IPS-18c (cell line): ENCODE measurements around the gene C11orf91.

Experiments
- H3K4me3 ChIP-seq: 2 replicates; pipeline ENCODE4 v1.7.0; 2013; ENCODE audit warnings: low read depth, mild to moderate bottlenecking, low read length, moderate library complexity; ENCODE audit not compliant: insufficient read depth
- H3K9me3 ChIP-seq: one replicate; pipeline ENCODE4 v1.6.1; 2013; ENCODE audit warnings: mild to moderate bottlenecking, low read length, moderate library complexity; ENCODE audit not compliant: control insufficient read depth, insufficient read depth

Gene C11orf91

DNA sequence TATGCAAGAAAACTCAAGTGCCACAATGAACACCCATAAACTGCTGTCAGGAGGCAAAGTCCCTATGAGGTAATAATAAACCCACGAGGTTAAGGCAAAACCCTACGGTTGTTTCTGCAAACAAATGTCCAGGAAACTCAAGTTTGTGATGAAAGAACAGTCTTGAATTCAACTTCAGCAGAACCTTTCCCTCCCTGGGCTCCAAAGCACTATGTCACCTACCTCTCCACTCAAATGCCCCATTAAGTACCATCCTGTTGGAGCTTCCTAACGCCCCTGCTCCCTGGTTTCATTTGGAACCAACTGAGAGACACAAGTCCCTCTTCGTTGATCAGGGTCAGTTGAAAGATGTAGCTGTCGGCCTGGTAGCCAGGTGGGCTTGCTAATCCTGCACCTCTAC, 2.6 kb upstream of the C11orf91 start:
- H3K9me3 ChIP-seq = no peaks in the 10 kb centered on the region
- H3K4me3 ChIP-seq = no peak overlapping the region

DNA sequence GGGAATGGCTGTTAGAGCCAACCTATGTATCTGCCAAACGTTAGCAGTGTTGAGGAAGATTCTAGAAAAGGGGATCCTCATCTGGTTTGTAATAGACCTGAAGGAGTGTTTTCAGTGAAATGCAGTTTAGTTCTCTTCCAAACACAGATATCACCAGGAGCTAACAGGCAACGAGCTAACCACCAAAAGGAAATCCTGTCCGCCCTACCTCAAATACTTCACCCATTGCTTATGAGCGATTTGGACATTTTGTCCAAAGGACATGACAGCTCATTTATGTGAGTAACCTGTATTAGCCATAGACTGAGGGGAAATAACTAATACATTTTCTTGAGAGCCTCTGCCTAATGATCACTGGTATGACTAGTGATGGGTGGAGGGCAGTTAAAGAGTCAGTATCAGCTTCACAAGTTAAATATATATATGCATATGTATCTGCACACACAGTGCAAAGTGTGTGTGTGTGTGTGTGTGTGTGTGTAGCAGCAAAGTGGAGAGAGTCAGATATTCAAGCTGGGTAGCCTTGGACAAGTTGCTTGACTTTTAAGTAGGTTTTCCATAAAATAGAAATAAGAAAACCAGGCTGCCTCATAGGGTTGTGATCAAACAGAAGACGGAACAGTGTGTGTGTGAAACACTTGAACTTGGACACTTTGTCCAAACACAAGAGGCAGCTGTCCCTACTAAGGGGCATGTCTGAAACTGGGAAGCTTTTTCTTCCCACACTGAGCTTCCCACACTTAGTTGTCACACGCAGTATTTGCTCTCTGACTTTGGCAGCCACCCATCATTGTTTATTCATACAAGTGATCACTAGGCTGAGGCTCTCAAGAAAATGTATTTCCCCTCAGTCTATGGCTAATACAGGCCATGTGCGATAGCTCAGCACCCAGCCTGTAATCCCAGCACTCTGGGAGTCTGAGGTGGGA, 940 bp upstream of the C11orf91 start:
- no peaks in the 10 kb centered on the region for H3K9me3 ChIP-seq
- H3K4me3 ChIP-seq = peak overlapping the region; percentile 34; the same call in 1 of the 2 replicates

DNA sequence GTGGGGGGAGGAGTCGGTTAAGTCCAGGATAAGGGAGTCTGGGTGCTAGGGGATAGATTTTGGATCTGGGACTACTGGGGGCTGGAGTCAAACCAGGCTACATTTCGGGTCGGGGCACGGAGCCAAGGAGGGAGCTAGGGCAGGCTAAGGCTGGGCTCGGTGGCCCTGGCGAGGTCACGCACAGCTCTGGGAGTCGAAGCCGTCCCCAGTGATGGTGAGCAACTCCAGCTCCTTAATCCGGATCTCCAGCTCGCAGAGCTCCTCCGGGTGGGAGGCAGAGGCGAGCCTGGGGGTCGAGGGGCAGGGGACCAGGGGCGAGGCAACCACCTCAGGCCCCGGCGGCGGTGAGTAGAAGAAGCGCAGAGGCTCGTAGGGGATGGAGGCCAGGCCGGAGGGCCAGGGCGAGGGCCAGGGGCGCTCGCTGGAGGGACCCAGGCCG, 544 bp downstream of the C11orf91 start:
- Histone ChIP-seq H3K4me3 (peak overlapping the region; percentile 73), H3K9me3 (no peaks in the 10 kb centered on the region)

DNA sequence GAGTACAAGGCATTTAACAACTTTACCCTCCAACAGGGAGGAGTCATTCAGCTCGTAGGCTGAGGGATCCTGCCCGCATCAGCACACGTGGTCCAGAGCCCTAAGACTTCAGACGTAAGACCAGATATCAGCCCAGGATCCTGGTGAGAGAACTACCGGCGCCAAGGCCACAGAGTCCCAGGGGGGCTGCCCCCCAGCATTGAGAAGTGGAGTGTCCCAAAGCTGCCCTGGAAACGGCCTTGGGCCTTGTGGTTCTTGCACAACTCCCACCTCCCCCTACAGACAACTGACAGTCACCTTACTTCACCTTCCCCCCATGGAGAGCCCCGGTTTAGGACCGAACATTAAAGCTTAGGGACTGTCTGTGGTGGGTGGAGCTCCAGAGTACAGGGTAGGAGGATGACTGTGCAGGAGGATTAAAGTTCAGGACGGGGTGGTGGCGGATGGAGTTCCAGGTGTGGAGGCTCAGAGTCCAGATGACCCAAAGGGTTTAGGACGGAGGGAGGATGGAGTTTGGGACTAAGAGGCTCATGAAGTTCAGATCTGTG, 1.0 kb downstream of the C11orf91 start:
- no peak overlapping the region; the same call in none of the 2 replicates for H3K4me3 ChIP-seq
- no peaks in the 10 kb centered on the region for H3K9me3 ChIP-seq

DNA sequence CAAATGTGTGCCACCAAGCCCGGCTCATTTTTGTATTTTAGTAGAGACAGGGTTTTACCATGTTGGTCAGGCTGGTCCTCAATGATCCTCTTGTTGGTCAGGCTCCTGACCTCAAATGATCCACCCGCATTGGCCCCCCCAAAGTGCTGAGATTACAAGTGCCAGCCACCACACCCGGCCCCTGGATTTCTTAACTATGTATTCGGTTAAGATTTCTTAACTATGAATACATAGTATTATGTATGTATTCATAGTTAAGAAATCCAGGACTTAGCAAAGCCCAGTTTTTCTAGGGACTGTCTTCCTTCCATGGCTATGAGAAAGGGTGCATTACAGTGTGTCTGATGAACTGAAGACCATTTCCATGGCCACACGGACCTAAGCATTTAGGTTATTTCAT, 1.7 kb downstream of the C11orf91 start:
- Histone ChIP-seq H3K4me3 (no peak overlapping the region), H3K9me3 (no peaks in the 10 kb centered on the region)

DNA sequence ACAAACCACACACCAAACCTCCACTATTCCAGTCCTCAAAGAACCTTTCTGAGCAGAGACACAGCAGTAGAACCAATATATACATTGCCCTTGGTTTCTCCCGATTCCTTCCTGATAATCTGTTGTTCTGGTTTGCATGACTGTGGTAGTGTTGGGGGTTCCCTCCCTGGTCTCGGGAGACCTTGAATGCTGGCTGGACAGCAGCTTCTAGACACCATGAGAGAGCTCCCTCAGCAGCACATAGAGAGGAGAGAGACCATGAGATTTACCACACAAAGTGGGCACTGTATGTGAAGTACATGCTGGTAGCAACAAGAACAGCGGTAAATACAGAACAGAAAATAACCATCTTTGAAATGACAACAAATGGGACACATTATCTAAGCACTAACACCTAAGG, 2.6 kb downstream of the C11orf91 start:
- no peaks in the 10 kb centered on the region for H3K9me3 ChIP-seq
- H3K4me3 ChIP-seq = no peak overlapping the region

DNA sequence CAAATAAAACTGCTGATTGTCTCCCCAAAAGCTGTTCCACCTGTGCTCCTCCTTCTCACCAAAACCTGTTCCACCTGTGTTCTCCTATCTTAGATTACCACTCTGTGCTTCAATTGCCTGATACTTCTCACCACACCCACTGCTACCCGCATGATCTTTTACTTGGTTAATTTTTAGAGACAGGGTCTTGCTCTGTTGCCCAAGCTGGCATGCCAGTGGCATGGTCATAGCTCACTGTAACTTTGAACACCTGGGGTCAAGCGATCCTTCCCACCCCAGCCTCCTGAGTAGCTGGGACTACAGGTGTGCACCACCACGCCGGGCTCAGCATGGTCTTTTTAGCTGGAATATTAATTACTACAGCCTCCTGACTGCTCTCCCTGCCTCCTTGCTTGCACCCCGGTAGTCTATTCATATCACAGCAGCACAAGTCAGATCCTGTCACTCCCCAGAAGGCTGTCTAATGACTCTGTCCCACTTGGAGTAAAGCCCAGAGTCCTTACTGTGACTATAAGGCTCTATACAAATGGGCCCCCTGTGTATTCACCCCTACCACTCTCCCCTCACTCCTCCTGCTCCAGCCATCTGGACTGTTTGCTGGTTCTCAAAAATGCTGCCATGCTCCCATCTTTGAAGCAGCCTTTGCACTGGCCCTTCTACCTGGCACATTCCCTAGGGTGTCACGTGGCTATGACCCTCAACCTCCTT, 3.5 kb downstream of the C11orf91 start:
- Histone ChIP-seq H3K9me3 (no peaks in the 10 kb centered on the region), H3K4me3 (no peak overlapping the region)

DNA sequence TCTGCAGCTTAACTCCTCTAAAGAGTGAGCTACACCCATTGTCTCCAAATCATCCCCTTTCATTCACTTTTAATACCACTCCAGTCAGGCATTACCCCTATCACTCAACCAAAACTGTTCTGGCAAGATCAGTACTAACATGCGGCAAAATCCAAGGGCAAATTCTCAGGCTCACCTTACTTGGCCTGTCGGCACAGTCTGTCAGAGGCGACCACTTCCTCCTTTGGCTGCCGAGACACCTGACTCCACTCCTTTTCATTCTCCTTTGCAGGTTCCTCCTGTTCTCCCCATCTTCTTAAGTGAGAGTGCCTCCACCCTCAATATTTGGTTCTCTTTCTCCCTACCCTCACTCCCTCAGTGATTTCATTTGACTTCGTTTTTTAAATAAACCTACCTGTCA, 4.2 kb downstream of the C11orf91 start:
- Histone ChIP-seq H3K4me3 (no peak overlapping the region), H3K9me3 (no peaks in the 10 kb centered on the region)

DNA sequence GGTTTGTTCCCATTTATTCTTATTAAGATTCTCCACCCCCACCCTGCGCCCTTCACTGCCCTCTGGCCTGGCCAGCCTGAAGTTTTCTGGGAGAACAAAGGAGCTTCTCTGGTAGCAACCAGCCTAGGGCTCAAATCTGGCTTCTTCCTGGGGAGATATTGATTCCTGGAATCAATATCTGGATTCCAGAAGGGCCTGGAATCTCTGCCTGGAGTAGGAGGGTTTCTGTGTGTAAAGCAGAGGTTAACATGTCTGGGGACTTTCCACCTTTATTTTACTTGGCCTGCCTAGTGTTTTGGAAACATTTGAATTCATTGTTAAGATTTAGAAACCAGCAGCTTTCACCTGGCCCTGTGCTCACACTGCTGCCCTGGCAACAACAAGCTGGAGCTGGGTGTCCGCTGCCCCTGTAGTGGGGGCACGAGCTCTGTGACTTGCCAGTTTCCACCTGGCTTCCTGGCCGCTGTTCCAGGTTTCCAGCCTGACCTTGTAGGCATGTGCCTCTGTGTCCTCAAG, 5.5 kb downstream of the C11orf91 start:
- no peaks in the 10 kb centered on the region for H3K9me3 ChIP-seq

DNA sequence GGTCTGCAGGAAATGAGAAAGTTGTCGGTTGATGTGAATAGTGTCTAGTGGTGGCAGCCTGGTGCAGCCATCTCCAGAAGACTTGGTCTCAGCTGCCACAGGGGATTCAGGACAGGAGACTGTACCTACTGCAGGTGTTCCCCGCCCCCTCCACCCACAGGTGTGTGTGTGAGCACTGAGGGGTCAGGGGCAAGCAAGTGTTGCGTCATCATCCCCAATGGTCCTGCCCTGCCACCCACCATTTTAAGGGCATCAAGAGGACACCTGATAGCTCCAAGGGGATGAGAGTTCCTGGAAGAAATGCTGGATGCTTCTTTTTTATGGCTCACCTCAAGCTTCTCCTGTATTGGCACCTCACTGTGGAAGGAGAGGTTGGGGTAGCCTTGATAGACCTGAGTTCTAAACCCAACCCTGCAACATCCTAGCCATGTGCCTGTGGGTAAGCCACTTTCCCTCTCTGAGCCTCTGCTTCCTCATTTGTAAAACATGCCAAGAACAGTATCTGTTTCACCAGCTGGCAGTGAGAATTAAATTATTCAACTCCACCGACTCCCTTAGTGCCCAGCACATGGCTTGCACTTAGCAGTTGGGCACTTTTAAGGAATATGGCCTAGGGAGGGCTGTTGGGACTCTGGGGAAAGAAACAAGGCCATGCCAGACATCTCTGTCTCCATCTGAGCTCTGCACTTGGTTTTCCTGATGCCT, 6.1 kb downstream of the C11orf91 start:
- Histone ChIP-seq H3K9me3 (no peaks in the 10 kb centered on the region), H3K4me3 (no peak overlapping the region)

More for the DNA sequence above, 5.5 kb downstream of the C11orf91 start:
- H3K4me3 ChIP-seq = no peak overlapping the region

DNA sequence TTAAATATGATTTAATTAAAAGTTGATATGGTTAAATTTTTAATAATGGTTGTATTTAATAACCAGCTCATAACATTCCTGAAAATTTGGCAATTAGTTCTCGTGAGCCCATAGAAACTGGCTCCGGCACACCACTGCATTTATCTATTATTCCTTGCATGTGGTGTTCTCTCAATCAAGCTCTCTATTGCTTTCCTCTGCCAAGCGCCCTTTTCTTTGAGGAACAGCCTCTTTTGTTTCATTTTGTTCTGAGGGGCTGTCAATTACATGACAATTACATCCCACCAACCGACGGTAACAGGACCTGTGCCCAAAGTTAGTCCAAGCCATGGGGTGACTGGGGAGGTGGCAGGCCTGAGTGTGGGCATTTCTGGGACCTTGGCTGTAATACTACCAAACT, 8.1 kb downstream of the C11orf91 start:
- no peaks in the 10 kb centered on the region for H3K9me3 ChIP-seq
- no peak overlapping the region for H3K4me3 ChIP-seq

DNA sequence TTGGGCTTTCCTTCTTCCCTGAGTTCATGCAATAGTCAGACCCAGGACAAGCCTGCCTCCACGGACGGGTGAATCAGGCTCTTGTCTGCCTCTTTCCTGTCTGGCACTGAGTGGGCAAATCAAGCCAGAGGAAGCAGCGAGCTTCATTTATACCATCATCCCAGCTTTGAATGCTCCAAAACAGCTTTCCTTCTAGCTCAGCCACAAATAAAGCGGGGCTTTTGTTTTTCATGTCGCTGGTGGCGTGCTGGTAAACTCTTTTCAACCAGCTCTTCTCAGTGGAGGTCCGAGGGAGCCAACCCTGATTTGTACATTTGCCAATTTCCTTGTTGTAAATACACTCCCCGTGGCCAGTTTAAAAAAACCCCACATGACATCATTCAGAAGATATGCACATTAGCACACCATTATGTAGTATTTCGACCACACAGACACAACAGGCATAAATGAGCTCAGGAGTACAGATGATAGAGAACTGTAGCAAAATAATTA, 8.6 kb downstream of the C11orf91 start:
- H3K4me3 ChIP-seq = no peak overlapping the region; the same call in 1 of the 2 replicates
- no peaks in the 10 kb centered on the region for H3K9me3 ChIP-seq

DNA sequence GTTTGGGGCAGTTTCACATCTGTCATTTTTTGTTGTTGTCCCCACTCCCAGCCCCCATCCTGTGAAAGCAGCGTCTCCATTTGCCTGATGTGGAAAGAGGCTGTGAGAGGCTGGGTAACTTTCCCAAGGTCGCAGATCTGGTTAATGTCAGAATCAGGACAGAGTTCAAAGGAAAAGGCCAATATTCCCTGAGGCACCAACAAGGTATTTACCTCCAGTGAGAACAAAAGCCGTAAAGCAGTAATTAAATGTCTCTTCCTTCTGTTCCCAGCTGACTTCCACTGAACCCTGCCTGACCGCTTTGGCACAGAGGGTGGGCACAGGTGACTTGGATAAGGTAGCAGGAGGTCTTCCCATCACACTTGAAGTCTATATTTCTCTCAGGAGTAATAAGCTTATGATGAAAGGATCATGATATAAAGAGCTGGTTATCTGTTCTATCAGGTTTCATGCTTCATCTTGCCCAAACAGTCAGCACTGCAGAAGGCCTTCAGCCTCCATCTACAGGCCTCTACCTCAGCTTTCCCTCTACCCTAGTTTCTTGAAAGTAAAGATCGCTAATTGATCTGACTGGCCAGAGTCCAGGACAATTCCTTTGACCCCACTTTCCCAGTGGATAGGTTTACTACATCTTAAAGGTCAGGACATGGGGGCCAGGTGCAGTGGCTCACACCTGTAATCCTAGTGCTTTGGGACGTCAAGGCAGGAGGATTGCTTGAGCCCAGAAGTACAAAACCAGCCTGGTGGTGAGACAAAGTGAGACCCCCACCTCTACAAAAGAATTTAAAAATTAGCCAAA, 9.4 kb downstream of the C11orf91 start:
- no peaks in the 10 kb centered on the region for H3K9me3 ChIP-seq
- H3K4me3 ChIP-seq = no peak overlapping the region

DNA sequence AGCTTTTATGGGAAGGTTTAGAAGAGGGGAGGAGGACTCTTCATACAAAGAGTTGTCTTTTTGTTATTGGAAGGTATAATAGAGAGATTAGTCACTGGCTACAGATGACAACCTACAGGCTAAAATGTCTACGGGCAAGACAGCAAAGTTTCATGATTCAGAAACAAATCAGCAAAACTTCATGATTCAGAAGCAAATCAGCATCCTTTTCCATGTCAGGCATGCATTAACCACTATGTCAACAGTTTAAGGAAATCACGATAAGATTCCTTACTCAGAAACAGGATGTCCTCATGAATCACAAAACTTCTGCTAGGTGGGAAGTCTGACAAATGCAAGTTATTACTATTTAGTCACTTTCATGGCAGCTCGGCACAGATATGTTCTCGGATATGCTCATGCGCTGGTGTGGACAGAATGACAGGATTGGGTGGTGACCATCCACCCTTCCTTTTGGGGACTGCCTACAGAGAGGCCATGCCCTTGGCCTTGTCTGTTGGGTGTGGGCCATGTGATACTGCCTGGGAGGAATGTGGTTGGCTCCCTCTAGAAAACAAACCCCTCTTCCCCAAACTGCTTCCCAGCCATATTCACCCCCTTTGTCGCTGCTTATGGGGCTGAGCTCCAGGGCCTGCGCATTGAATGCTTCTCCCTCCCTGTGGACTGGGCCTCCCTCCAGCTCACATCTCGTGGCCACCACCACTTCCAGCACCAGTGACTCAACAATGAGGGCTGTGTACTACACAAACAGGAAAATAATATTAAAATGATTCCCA, 10.1 kb downstream of the C11orf91 start:
- no peaks in the 10 kb centered on the region for H3K9me3 ChIP-seq
- H3K4me3 ChIP-seq = no peak overlapping the region

DNA sequence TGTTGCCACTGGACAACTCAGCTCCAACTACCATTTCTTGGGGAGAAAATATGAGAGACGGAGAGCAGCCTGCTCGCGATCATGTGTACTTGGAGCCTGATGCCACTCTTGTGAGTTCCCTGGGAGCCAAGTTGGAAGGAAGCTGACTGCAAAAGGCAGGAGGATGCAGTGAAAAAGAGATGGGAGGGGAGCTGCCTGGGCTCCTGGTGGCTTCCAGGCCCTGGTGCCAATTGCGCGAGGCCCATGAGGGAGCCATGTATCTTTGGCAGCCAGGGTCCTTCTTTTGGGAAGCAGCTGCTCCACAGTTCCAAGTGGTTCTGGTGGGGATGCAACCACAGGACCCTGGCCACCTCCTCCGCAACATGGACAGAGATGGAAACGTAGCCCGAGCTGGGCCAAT, 11.1 kb downstream of the C11orf91 start:
- H3K9me3 ChIP-seq = no peaks in the 10 kb centered on the region
- H3K4me3 ChIP-seq = no peak overlapping the region

DNA sequence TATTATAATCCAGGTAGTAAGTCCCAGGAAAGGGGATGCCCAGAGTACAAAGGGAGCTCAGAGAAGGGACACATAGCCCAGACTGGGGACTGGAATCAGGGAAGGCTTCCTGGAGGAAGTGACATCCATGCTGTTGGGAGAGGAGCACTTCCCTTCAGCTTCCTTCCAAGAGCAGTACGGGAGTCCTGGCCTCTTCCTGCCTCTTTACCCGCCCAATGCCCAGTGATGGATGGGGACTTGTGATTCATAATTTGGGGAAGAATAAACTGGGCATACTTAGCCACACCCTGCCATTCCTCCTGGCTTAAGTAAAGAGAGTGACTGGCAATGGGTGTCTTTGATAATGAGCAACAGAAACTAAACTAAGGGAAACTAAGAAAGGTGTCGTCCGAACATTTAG, 11.5 kb downstream of the C11orf91 start:
- Histone ChIP-seq H3K4me3 (no peak overlapping the region), H3K9me3 (no peaks in the 10 kb centered on the region)
